Activated CD4-positive, alpha-beta T cell treated with anti-CD3 and anti-CD28 coated beads for 24 hours (primary cell): Measurements from ENCODE around the gene AP1M2.
A peak's percentile ranks its signal among the peaks of the same experiment; 100 is the strongest.

ENCODE experiments used
- DNase-seq, 2 donors: peaks; one replicate each; pipeline ENCODE4 v3.0.0-alpha.2; 2020; ENCODE audit warnings: low read depth in 2 of 2

Gene AP1M2

GRCh38 chr19:10587022-10587838 is at the start of gene AP1M2:
Gene AP1M2 (minus strand): TSS chr19:10587312. CDS start chr19:10587231, 81 bp downstream.
- no peak for DNase-seq

GRCh38 chr19:10636304-10636972 is 49.3 kb upstream of the AP1M2 start:
- DNase-seq, result no peak

- DNase-seq, result no peak
These were observed 47.9 kb upstream of the AP1M2 start for GRCh38 chr19:10634963-10635362.

DNA sequence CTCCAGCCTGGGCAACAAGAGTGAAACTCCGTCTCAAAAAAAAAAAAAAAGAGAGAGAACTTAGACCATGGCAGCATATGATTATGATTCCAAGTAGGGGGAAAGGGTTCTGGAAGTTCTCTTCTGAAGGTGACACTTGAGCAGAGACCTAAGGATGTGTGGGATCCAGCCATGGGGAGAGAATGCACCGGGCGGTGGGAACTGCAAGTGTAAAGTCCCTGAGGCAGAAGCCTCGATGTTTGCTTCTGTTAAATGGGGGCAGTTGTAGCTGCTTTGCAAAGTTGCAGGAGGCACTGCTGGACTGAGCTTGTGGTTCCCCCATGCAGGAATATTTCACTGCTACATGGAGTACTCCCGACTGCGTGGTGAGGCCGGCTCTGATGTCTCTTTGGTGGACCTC is 47.3 kb upstream of the AP1M2 start:
- no peak for DNase-seq

DNA sequence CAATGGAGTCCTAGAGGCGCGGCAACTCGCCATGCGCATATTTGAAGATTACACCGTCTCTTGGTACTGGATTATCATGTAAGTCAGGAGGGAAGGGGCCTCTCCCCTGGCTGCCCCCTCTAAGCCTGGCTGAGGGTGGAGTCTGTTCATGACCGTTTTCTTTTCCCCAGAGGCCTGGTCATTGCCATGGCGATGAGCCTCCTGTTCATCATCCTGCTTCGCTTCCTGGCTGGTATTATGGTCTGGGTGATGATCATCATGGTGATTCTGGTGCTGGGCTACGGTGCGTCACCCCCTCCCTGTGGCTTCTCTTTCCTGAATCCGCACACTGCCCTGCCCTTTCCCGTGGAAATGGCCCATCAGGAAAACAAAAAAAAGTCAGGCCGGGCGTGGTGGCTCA is 44.8 kb upstream of the AP1M2 start:
- no peak for DNase-seq

GRCh38 chr19:10625762-10626138 is 38.6 kb upstream of the AP1M2 start:
- DNase-seq, result no peak

GRCh38 chr19:10625003-10625761 is 38.1 kb upstream of the AP1M2 start, which contains the start of gene SLC44A2:
Gene SLC44A2 (plus strand): TSS chr19:10625553. CDS start chr19:10625634, 81 bp downstream.
- no peak for DNase-seq

GRCh38 chr19:10624585-10624984 is 37.5 kb upstream of the AP1M2 start:
- no peak for DNase-seq

- no peak for DNase-seq
These were observed 34.9 kb upstream of the AP1M2 start for GRCh38 chr19:10621966-10622365.

DNA sequence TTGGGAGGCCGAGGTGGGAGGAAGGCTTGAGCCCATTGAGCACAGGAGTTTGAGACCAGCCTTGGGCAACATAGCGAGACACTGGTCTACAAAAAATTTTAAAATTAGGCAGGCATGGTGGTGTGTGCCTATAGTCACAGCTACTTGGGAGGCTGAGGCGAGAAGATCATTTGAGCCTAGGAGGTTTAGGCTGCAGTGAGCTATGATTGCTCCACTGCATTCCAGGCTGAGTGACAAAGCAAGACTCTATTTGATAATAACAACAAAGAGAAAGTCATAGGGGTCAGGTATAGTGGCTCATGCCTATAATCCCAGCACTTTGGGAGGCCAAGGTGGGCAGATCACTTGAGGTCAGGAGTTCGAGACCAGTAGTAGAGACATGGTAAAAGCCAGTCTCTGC is 33.7 kb upstream of the AP1M2 start:
- DNase-seq, result no peak

- DNase-seq, result no peak
These were observed 31.7 kb upstream of the AP1M2 start for GRCh38 chr19:10618846-10619245.

GRCh38 chr19:10617409-10618121 is 30.5 kb upstream of the AP1M2 start:
- no peak for DNase-seq

GRCh38 chr19:10615429-10616023 is 28.4 kb upstream of the AP1M2 start:
- DNase-seq, result no peak

GRCh38 chr19:10612499-10613119 is 25.5 kb upstream of the AP1M2 start:
- no peak for DNase-seq

- DNase-seq, result no peak
These were observed 24.8 kb upstream of the AP1M2 start for GRCh38 chr19:10611907-10612306.

- no peak for DNase-seq
These were observed 17.4 kb upstream of the AP1M2 start for GRCh38 chr19:10604460-10604980.

DNA sequence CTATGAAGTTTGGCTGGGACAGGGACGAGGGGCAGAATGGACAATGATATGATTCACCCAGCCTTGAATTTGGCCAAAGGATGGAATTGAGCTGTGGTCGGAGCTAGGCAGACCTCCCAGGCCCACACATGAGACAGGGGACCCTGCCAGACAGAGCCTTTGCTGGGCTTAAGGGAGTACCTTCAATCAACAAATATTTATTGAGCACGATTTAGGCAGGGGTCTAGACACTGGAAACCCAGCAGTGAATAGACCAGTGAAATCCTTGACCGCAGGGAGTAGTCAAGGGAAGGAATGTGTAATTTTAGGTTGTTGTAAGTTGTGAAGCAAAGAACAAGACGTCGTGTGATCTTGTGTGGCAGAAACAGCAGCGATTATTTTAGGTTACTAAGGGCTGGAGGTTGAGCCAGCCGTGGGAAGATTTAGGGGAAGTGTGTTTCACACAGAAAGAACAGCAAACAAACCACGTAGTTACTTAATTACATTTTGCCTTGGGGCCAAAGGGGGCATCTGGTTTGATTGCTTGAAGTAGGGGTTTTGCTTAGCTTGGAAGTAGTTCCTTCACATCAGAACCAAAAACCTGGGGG is 16.9 kb upstream of the AP1M2 start:
- no peak for DNase-seq

GRCh38 chr19:10603084-10603872 is 16.2 kb upstream of the AP1M2 start:
- DNase-seq, result peak; percentile 48 to 49

GRCh38 chr19:10602330-10603083 is 15.4 kb upstream of the AP1M2 start:
- DNase-seq, result peak; percentile 85 to 87
